ENCODE data around the gene ADAM29. TPM values are rescaled to one million over a fixed set of nuclear protein-coding genes. Genes with fewer than 3 reads are reported as not detected.
"Not testable (repeated sequence)": the region's sequence is repeated elsewhere in the genome, so short reads cannot be mapped to it uniquely, and the experiment has no call there.

The ADAM29 gene
- polyA plus RNA-seq, 1 experiment, result not detected

- DNase-seq (ENCODE audit: low read depth, low spot score), result no peak
These were observed 81.2 kb downstream of the ADAM29 start for GRCh38 chr4:174999407-174999806.

GRCh38 chr4:175017751-175018150, 99.6 kb downstream of the ADAM29 start:
- CTCF ChIA-PET, result no interaction called here

More at GRCh38 chr4:174999407-174999806, 81.2 kb downstream of the ADAM29 start:
- TF ChIP-seq CTCF (IDR thresholded peaks at IDR 0.05; ENCODE audit: low read depth, low read length), result no peak
- peaks cover 2% of the 10 kb centered on the region; the same call in 1 of the 2 replicates for H3K9me3 ChIP-seq (ENCODE audit: control insufficient read depth, insufficient read depth, low read length)
- CTCF ChIA-PET, result no interaction called here
- POLR2A ChIA-PET, result no interaction called here
- H3K27me3 ChIP-seq (ENCODE audit: control insufficient read depth, insufficient read depth, low read length), result no peaks in the 10 kb centered on the region
- H3K27ac ChIP-seq (ENCODE audit: low read depth, low read length), result no peak overlapping the region
- no peak overlapping the region for H3K4me3 ChIP-seq (ENCODE audit: low read depth, low read length)

GRCh38 chr4:175019447-175019846, 101.3 kb downstream of the ADAM29 start:
- CTCF ChIA-PET; DNase-seq (ENCODE audit: low read depth, low spot score); POLR2A ChIA-PET: not testable (repeated sequence)

More at GRCh38 chr4:175017751-175018150, 99.6 kb downstream of the ADAM29 start:
- no peak overlapping the region for H3K4me3 ChIP-seq (ENCODE audit: low read depth, low read length)
- POLR2A ChIA-PET, result no interaction called here
- H3K27ac ChIP-seq (ENCODE audit: low read depth, low read length), result no peak overlapping the region
- TF ChIP-seq CTCF (IDR thresholded peaks at IDR 0.05; ENCODE audit: low read depth, low read length), result no peak
- H3K9me3 ChIP-seq (ENCODE audit: control insufficient read depth, insufficient read depth, low read length), result peaks cover 6% of the 10 kb centered on the region
- H3K27me3 ChIP-seq (ENCODE audit: control insufficient read depth, insufficient read depth, low read length), result no peaks in the 10 kb centered on the region
- no peak for DNase-seq (ENCODE audit: low read depth, low spot score)

More at GRCh38 chr4:175019447-175019846, 101.3 kb downstream of the ADAM29 start:
- not testable (repeated sequence) for H3K9me3 ChIP-seq (ENCODE audit: control insufficient read depth, insufficient read depth, low read length); H3K4me3 ChIP-seq (ENCODE audit: low read depth, low read length); H3K27ac ChIP-seq (ENCODE audit: low read depth, low read length); H3K27me3 ChIP-seq (ENCODE audit: control insufficient read depth, insufficient read depth, low read length)

Small RNAs within 50 kb of the gene (small RNA-seq; reads per million reads assigned to genes)
- gene AC105914.1 (ENCODE audit: insufficient read length, low read depth), result not detected

Other genes starting within 250 kb of the ADAM29 start
- not detected in 2 replicates for gene GLRA3, start 89.1 kb upstream of the ADAM29 start, polyA plus RNA-seq (2011; rRNA removed)